ENCODE measurements around the gene TCN2.
"Not testable (repeated sequence)": the region's sequence is repeated elsewhere in the genome, so short reads cannot be mapped to it uniquely, and the experiment has no call there.

TCN2 gene

GRCh38 chr22:30578481-30578880 lies 28.5 kb upstream of the TCN2 start:
- no peak for DNase-seq

- no peak for DNase-seq
These were observed 26.1 kb upstream of the TCN2 start for GRCh38 chr22:30580896-30581295.

DNA sequence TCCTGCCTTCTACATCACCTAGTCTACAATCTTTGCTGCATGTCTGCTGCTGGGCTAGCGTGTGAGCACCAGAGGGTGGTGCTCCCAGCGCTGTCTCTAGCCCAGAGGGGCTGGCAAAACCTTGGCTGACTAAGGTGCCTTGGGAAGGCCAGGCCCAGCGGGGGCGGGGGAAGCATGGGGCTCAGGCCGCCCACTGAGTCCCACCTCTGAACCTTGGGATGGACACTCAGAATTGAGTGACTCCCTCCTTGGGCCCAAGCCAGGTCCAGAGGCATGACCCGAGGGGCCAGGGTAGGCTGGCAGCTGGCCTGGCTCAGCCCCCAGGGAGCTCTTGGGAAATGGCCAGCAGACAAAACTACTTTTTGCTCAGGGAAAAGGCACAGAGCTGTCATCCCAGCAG lies 24.9 kb upstream of the TCN2 start:
- DNase-seq, result no peak

- no peak for DNase-seq
These were observed 24.0 kb upstream of the TCN2 start for GRCh38 chr22:30582788-30583545.

DNA sequence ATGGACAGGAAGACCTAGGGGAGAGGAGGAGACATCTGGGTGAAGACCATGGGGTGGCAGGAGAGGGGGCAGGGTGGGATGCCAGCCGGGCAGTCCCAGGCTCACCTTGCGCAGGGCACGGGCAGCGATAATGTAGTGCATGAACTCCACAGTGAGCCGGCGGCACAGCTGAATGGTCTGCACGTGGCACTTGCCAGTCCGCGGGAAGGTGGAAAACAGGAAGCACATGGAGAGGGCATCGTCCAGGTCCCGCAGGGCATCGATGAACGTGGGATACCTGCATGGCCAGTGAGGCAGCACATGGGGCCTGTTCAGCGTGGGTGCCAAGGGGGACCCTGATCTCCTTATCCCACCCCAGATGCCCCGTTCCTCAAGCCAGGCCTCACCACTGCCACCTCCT lies 22.5 kb upstream of the TCN2 start:
- no peak for DNase-seq

DNA sequence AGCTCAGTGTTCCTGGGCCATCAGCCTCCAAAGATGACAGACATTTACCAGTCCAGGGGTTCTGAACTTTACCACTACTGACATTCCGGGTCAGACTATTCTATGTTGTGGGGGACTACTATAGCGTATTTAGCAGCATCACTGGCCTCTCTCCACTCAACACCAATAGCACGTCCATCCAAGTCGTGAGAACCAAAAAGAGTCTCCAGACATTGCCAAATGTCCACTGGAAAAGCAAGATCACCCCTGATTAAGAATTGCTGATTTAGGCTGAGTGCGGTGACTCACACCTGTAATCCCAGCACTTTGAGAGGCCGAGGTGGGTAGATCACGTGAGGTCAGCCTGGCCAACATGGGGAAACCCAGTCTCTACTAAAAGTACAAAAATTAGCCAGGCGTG lies 20.6 kb upstream of the TCN2 start:
- no peak for DNase-seq

- no peak for DNase-seq
These were observed 15.8 kb upstream of the TCN2 start for GRCh38 chr22:30591191-30591587.

DNA sequence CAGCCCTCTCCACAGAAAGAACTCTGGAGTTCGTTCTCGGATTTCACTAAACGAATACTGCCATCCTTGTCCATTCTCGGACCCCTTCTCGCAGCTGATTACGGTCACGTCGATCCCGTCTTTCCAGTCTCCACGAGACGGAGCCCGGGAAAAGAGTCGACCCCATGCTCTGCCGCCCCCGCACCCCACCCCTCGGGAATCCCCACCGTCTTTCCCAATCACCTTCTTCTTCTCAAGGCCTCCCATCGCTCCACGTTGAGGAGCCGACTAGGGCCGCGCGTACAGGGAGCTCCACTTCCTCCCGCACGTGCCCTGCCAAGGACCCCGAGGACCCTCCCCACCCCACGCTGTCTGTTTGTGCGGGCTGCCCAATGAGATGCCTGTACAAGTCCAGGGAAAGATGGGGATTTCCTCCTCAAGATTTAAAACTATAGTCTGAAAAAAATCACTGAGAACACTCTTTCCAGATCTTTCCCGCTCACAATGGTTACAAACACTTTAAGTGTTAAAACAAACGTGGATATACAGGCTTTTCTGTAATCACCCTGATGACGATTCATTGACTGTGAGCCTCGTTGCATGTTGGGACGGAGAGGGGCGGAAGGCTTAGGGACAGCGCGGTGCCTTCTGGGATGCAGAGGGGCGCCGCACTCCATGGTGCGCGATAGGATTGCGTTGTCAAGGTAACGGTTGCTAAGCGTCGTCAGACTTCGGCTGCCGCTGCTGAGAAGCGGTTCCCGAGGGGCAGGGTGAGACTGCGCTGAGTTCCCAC lies 15.2 kb upstream of the TCN2 start, which contains the start of gene PES1:
TSS of gene PES1 (minus strand) at position 323 of the 772 bp plus-strand sequence. CDS start at position 246, 77 bp downstream.
- DNase-seq, result peak; percentile 95

GRCh38 chr22:30592360-30592713 lies 14.6 kb upstream of the TCN2 start:
- DNase-seq, result not testable (repeated sequence)

DNA sequence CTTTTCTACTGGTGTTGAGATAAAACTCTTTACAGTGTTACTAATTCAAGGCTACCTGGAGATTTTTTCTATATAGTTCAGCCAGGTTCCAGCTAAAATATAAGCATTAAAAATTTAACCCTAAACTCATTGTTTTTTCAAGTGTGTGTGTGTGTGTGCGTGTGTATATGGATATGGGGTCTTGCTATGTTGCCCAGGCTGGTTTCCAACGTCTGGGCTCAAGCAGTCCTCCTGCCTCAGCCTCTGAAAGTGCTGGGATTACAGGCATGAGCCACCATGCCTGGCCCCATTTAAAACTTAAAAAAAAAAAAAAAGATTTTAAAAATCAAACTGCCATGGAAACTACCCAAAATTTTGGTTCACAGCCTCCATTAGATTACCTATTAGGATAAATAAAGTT lies 10.8 kb upstream of the TCN2 start:
- no peak for DNase-seq

DNA sequence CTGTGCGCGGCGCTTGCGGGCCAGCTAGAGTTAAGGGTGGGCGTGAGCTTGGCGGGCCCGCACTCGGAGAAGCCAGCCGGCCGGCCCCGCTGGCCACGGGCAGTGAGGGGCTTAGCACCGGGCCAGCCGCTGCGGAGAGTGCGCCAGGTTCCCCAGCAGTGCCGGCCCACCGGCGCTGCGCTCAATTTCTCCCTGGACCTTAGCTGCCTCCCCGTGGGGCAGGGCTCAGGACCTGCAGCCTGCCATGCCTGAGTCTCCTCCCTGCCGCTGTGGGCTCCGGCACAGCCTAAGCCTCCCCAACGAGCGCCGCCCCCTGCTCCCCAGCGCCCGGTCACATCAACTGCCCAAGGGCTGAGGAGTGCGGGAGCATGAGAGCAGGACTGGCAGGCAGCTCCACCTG lies 10.1 kb upstream of the TCN2 start:
- DNase-seq, result no peak

GRCh38 chr22:30598986-30599385 lies 8.0 kb upstream of the TCN2 start:
- DNase-seq, result no peak

DNA sequence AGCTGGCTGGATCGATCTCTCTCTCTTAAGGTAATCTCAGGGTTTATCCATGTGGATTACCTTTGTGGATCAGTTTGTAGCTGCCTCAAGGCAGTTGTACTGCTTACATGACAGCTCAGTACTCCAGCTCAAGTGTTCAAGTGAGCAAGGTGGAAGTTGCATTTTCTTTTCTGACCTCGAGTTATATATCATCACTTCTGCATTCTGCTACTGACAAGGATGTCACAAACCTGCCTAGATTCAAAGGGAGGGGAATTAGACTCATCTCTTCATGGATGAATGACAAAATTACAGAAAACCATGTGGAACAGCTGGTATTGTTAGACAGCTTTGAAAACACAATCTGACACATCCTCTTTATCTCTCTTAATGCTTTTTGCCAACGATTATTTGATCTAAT lies 6.1 kb upstream of the TCN2 start:
- no peak for DNase-seq

- no peak for DNase-seq
These were observed 5.5 kb upstream of the TCN2 start for GRCh38 chr22:30601464-30601863.

- DNase-seq, result no peak
These were observed 4.9 kb upstream of the TCN2 start for GRCh38 chr22:30602049-30602448.

- no peak for DNase-seq
These were observed 3.2 kb upstream of the TCN2 start for GRCh38 chr22:30603801-30604200.

DNA sequence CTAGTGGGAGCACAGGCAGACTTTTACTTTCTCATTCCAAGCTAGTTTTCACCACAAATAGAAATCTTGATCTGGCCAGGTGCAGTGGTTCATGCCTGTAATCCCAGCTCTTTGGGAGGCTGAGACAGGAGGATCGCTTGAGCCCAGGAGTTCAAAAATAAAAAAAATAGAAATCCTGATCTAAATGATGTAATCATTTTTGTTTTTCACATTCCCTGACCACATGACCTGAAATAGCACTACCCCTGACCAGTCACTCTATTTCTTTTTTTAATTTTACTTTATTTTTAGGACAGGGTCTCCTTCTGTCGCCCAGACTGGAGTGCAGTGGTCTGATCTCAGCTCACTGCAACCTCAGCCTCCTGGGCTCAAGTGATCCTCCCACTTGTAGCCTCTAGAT lies 2.3 kb upstream of the TCN2 start:
- DNase-seq, result no peak

DNA sequence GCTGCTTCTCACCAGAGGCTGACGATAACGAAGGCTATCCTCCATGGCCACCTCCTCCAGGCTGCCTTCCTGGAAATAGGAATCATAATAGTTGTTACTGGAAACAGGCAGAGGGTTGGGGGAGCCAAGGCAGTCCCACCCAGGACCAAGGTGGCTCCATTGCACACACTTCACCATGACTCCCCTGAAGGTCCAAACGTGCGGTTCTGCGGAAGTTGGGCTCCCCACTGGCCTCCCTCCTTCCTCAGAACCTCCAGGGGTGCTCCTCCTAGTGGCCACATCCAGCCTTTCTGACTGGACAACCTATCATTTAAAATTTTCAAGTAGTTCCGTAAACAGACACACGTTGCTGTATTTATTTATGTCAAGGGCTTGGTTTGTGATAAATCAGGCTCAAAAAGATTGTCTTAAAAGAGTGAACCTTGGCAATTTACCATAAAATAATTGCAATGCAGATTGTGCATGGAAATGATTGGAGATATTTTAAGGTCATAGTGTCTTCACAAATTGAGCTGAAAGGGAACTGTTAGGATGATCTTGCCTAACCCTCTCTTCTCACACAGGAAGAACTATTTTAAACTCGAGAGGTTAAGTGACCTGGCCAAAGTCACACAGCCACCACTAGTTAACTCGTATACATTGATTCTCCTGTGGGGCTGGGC lies 1.4 kb upstream of the TCN2 start:
- peak; percentile 56 for DNase-seq

- DNase-seq, result no peak
These were observed 441 bp downstream of the TCN2 start for GRCh38 chr22:30607300-30607930.

GRCh38 chr22:30607939-30608338 lies 965 bp downstream of the TCN2 start:
- DNase-seq, result no peak

DNA sequence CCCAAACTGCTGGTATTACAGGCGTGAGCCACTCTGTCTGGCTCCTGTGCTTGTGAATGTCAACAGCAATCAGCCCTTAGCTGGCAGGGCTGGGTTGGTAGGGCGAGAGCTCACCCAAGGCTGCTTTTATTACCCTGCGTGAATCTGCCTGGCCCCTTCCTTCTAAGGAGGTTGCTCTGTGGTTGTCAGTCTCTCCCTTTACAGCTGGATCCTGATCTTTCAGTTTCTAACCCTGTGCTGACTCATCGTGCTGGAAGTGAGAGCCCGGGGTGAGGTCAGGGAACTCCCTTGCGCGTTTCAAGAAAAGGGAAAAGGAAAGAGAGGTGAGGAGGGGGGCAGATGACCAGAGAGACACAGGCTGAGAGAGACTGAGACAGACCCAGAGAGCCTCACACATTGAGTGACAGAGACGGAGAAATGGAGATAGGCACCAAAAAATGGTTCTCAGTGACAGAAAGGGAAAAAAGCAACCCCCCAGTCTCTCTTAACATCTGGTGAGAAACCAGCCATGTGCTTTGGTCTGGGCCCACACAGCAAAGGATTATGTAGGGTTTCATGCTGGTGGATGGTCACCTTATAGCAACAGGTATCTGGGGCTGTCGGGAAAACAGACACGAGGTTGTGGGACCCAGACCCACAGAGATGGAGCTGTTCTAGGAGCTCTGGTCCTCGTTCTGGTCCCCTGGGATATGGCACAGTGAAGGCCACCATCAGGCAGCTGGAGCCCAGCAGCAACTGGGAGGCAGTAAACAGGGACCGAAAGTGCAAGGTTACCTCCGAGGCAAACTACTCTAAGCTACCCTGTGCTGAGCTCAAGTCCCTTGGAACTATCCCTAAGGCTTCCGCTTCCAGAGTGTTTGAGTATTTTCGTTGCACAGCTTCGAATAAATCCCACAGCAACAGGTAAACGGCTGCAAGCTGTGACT lies 2.5 kb downstream of the TCN2 start:
- no peak for DNase-seq

- no peak for DNase-seq
These were observed 3.3 kb downstream of the TCN2 start for GRCh38 chr22:30610299-30610698.

All from CD4-positive, alpha-beta T cell treated with Interleukin-6 for 4 hours (primary cell).